Hematopoietic multipotent progenitor cell treated with erythropoietin and hydrocortisone succinate and interleukin-3 and kit ligand, for 17 days (in vitro differentiated cells): ENCODE data around the gene SLC2A5.
"Not testable (repeated sequence)": the region's sequence is repeated elsewhere in the genome, so short reads cannot be mapped to it uniquely, and the experiment has no call there.

Source experiments
- DNase-seq: peaks from one replicate; pipeline ENCODE4 v3.0.0-alpha.2; 2015; ENCODE audit warnings: low spot score

The SLC2A5 gene

DNA sequence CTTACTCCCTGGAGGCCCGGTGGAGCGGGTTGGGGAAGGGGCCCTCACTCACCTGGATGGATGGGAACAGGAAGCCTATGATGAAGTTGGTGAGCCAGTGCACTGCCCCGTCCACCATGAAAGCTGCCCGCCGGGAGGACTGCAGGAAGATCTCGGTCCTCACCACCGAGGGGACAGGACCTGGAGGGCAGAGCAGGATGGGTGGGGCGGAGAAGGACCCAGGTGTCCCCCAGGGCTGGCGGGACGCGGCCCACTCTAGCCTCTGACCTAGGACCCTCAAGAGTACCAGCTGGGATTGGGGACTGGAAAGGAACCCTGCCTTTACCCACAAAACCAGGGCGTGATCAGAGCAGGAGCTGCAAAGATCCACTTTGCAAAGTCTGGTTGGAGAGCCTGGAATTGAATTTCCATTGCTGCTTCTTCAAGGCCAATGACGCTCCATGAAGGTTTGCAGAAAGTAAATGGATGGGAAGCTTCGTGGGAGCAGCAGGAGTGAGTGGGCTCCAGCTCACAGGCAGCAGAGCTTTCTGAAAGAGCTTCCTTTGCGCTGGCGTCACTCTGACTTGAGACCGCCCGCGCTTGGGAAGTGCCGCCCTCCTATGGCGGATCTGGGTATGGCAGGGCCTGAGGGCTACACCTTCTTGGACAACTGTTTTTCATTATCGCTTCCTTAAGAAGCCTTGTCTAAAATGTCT, 64.6 kb downstream of the SLC2A5 start:
- peak; percentile 33 for DNase-seq

DNA sequence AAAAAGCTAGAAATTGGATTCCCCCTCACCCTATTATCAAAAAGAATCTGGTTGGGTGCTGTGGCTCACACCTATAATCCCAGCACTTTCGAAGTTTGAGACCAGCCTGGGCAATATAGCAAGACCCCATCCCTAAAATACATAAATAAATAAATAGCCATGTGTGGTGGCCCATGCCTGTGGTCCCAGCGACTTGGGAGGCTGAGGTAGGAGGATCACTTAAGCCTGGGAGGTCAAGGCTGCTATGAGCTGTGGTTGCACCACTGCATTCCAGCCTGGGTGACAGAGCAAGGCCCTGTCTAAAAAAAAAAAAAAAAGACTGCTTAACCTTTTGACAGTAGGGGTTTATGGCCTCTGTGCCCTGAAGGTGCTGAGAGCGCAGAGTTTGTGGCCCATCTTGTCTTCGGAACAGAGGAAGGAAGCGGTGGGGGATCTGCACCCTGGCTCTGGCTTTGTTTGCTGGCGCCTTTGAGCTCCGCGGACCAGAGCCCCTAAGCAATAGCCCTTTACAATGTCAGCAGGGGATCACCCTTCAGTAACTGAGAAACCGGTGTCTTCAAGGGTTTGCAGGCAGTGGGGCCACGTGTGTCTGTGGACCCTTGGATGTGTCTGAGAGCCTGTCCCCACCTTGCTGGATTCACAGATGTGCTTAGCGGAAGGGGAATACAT, 65.3 kb downstream of the SLC2A5 start:
- no peak for DNase-seq

DNA sequence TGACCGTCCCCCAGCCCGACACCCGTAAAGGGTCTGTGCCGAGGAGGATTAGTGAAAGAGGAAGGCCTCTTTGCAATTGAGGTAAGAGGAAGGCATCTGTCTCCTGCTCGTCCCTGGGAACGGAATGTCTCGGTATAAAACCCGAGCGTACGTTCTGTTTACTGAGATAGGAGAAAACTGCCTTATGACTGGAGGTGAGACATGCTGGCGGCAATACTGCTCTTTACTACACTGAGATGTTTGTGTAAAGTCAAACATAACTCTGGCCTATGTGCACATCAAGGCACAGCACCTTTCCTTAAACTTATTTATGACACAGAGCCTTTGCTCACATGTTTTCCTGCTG, 67.2 kb downstream of the SLC2A5 start:
- not testable (repeated sequence) for DNase-seq

DNA sequence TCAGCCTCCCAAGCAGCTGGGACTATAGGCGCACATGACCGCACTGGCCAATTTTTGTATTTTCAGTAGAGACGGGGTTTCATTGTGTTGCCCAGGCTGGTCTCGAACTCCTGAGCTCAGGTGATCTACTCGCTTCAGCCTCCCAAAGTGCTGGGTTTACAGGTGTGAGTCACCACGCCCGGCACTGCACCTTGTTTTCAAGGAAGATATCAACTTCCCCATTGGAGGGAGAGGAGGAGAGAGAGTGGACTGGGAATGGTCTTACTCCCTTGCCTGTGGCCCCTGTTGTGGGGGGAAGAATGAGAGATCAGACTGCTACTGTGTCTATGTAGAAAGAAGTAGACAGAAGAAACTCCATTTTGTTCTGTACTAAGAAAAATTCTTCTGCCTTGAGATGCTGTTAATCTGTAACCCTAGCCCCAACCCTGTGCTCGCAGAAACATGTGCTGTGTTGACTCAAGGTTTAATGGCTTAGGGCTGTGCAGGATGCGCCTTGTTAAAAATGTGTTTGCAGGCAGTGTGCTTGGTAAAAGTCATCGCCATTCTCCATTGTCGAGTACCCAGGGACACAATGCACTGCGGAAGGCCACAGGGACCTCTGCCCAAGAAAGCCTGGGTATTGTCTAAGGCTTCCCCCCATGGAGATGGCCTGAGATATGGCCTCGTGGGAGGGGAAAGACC, 67.8 kb downstream of the SLC2A5 start:
- DNase-seq = not testable (repeated sequence)

DNA sequence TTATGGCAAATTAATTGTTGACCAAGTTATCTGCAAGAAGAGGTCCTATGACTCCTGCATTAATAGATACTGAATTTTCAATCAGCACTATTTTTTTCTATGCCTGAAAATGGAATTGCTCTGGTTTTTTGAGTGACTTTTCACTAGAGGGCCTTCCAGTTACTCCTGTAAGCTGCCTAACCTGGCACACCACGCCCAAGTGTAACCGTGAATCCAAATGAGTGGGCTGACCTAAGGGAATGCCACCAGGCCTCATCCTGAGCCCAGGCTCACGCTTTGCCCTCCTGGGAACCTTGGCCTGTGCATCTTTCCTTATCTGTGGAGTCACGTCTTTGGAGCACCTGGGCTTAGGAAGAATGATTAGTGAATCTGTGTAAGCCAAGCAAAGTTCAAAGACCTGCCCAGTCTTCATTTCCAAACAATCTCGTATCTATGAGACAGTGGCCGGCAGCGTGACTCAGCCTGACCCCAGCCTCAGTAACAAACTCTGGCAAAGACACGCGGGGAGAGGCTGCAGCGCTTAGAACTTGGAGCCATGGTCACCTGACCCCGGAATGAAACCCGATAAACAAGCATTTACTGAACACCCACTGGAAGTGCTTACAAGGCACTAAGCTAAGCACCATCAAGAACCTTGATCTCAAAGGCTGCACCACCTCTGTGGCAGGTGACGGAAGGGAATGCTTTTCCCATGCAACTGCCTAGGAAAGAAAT, 75.3 kb downstream of the SLC2A5 start:
- not testable (repeated sequence) for DNase-seq

DNA sequence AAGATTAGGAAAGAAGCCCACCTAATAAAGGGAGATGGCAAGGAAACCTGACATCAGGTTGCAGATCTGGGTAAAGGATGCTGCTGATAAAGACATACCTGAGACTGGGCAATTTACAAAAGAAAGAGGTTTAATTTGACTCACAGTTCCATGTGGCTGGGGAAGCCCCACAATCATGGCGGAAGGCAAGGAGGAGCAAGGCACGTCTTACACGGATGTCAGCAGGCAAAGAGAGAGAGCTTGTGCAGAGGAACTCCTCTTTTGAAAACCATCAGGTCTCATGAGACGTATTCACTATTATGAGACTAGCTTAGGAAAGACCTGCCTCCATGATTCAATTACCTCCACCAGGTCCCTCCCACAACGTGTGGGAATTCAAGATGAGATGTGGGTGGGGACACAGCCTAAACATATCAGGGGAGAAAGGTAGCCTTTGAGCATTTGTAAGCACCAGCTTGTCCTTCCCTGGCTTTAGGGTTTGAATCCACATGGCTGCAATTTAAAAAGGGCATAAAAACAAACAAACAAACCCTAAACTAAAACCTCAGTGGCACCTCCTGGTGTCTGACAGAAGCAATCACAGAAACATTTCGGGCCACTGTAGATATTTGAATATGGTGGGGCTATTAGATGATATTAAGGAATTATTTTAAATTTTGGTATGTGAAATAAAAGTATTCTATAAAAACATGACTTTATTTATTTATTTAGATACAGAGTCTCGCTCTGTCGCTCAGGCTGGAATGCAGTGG, 76.3 kb downstream of the SLC2A5 start:
- no peak for DNase-seq

DNA sequence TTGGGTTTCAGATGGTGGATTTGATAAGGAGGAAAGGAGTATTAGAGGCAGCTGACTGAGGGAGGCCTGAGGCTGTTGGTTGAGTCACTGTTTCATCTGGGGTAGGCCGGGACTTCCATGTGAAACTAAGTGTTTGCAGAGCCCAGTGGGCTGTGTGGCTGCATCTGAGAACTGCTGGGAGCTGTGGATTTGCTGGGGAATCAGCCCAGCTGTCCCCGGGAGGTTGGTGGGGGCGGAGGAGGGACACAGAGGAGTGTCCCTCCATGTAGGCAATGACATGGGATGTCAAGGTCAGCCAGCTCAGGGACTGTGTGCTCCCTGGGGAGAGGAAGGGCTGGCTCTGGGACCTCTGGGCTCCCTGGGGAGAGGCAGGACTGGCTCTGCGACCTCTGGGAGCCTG, 79.6 kb downstream of the SLC2A5 start:
- DNase-seq = no peak

DNA sequence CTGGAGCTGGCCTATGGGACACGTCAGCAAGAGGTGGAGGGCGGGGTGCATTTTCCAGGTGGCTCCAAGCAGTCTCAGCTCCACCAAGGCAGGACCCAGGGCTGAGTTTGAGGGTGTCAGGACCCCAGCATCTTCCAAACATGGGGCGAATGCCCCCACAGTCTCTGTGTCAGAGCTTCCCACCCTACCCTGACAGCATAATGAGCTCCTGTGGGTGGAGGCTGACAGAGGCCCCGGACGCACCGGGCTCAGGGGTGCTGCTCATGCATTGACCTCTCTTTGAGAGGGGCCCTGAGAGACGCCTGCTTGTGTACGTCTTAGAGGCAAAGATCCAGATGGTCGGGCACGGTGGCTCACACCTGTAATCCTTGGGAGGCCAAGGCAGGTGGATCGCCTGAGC, 80.4 kb downstream of the SLC2A5 start:
- no peak for DNase-seq

DNA sequence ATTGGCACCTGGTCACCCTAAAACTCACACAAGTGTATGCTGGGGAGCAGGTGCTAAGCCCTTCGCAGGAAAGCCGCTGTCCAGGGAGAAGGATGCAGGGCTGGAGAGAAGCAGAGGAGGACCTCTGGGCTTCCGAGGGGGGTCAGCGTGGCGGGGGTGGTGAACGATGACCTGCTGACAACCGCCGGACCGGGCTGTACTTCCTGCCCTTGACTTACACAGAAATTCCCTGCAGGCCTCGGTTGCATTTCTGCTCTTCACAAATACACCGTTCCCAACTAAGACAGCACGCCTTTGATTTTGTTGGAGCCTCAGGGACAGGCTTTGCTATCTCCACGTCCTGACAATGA, 80.8 kb downstream of the SLC2A5 start:
- DNase-seq = no peak

DNA sequence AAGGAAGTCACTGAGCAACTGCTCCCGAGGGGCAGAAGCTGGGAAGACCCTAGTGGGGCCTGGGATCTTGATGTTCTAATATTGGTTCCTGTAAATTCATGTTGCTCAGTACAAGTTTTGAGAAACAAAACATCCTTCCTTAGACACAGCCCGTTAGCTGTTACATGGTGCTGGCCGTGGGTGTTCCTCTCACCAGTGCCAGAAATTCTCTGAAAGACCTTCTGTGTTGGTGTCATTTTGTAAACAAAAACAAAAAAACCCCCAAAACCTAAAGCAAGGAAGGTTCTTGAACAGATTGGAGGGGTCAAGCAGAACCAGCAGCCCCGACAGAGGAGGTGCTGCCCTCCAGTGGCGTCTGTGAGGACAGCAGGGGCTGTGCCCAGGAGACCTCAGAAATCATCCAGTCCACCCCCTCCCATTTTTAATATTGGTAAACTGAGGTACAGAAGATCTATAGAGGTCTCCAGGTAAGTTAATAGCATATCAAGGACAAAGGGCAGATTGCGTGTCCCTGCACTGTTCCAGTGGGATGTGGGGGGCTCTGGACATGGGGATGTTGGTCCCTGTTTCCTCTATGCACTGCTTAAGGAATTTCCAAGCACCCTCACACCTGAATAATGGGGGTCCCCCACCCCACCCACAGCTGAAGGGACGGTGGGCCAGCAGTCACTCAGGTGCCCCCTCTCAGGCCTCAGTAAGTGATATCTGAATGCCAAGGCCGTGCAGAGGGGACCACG, 81.4 kb downstream of the SLC2A5 start:
- DNase-seq = peak; percentile 31

DNA sequence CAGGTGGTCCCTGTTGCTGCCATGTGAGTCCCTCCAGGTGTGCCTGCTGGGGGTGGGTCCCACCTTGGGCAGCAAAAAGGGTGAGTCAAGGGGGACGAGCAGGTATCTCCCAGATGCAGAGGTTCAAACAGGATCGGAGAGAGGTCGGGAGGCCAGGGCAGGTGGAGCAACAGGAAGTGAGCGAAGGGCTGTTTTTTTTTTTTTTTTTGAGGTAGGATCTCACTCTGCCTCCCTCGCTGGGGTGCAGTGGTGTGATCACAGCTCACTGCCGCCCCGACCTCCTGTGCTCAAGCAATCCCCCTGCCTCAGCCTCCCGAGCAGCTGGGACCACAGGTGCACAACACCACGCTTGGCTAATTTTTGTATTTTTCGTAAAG, 82.6 kb downstream of the SLC2A5 start:
- no peak for DNase-seq

DNA sequence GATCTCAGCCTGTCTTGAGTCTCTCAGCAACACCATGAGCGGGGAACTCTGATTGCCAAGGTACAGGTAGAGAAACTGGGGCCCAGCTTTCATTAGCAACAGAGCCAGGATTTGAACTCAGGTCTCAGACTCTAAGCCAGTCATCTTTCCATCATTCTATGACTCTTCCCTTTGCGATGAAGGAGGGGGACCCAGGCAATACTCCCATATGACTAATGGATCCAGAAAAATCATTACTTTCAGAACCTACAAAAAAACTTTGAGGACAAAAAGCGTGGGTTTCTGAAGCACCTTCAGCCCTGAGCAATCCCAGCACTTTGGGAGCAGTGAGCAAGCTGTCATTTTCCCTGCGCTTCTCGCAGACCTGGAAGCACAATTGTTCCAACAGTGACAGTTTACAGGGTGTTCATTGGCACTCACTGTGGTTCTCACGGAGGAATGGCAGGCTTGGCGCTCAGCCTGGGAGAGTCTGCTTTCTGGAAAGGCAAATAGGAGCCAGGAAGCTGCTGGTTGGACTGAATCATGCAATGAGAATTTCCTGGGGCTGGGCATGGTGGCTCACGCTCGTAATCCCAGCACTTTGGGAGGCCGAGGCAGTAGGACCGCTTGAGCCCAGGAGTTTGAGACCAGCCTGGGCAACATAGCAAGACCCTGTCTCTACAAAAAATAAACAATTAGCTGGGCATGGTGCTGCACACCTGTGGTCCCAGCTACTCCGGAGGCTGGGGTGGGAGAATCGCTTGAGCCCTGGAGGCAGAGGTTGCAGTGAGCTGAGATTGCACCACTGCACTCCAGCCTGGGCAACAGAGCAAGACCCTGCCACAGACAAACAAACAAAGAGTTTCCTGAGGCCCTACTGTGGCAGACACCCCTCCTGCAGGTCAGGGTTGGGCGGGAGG, 83.3 kb downstream of the SLC2A5 start:
- no peak for DNase-seq
